HG03064 (cell line): Measurements from ENCODE around the gene PSMD5.

Experiments
- ATAC-seq: cut with Tn5 transposase; IDR thresholded peaks from one replicate; pipeline ENCODE4 v1.9.1; 2021; ENCODE audit warnings: low read depth; ENCODE audit not compliant: unreplicated experiment

Gene PSMD5

DNA sequence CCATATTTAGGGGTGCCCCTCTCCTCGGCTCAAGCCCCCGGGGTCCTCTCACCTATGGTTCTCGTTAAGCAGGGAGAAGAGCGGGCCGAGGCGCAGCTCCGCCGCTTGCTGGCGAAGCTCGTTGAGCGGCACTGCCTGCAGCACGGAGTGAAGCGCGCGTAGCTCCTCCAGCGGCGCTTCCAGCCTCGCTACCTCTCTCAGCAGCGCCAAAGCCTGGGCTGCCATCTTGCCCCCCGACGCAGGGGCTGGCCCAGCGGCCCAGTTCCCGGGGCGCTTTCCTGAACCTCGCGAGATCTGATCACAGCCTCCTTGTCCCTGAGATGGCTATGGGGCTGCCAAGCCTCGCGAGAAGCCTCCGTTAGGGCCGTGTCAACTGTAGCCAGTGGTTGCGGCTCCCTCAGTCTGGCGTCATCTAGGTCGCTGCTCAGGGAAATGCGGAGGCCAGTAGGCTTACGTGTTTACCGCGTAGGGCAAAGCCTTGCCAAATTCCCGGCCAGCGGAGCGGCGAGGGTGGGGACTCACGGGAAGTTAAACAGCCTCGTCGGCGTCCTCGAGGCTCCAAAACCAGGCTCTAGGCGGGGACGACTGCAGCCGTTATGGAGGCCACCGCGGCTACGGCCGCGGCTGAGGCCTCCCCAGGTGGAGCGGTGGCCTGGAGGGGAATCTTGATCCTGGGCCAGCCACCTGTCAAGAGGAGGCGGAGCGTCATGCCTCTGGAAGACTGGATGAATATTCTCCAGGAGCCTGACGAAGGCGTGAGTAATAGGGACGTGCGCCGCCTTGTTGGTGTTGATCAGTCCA lies at the start of gene PSMD5:
Gene PSMD5 (minus strand): TSS at position 238 of the 801 bp plus-strand sequence. CDS start 13 bp downstream, at position 225.
- ATAC-seq: peak; percentile 99

DNA sequence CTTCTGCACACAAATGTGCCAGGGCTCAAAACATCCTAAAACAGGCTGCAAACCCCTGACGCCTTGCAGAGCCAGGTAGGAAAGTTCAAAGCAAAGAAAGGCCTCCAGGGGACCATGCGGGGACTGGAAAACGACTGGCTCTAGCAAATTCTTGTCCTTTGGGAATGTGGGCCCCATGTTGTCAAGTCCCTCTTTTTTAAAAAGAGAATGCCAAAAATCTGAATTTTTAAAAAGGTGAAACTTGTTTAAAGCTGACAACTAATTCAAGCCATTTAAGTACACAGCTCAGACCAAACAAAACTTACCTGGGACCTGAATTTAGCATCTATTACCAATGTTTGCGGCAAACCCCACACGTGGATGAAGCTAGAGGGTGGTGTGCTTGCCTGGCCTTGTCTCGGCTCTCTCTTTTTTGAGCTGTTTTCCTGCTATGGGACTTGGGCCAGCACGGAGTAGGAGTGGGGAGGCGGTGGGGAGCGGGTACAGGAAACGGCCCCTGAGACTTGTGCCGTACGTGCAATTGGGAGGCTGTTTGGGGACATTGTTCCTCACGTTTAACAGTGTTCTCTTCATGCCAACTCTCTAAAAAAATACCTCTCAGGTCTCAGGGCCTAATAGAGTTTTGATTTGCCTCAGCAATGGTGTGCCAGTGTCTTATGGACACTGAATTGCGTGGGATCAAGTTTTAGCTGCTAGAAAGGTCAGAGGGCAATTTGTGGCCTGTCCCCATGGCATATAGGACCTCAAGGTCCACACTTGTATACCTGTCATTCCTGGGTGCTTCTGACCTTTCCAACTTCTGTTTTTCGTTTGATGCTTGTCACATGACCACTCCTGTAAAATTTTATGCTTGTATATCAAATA lies 49.4 kb upstream of the PSMD5 start:
- peak; percentile 41 for ATAC-seq

DNA sequence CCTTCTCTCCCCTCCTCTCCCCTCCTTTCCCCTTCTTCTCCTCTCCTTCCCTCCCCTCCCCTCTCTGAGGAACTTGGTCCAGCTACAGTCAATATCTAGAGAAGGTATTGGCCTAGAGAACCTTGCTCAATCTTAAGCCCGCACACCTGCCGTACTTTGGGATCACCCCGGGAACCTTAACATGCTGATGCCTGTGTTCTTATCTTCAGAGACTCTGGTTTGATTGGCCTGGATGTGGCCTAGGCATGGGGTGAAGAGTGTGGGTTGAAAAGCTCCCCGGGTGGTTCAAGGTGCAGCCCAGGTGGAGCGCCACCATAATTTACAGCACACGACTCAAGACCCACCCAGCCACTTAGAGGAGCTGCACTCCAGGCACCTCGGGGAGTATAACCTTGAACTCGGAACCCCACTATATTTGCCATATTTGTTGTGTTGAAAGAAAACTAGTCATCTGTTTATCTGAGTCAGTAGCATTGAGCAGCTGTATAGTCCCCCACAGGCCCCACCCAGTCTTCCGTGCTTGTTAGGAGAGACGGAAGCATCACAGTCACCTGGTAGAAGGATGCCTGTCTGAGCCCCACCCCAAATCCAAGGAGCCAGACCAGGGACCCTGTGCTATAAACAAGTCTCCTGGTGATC lies 48.6 kb upstream of the PSMD5 start:
- ATAC-seq: no peak

DNA sequence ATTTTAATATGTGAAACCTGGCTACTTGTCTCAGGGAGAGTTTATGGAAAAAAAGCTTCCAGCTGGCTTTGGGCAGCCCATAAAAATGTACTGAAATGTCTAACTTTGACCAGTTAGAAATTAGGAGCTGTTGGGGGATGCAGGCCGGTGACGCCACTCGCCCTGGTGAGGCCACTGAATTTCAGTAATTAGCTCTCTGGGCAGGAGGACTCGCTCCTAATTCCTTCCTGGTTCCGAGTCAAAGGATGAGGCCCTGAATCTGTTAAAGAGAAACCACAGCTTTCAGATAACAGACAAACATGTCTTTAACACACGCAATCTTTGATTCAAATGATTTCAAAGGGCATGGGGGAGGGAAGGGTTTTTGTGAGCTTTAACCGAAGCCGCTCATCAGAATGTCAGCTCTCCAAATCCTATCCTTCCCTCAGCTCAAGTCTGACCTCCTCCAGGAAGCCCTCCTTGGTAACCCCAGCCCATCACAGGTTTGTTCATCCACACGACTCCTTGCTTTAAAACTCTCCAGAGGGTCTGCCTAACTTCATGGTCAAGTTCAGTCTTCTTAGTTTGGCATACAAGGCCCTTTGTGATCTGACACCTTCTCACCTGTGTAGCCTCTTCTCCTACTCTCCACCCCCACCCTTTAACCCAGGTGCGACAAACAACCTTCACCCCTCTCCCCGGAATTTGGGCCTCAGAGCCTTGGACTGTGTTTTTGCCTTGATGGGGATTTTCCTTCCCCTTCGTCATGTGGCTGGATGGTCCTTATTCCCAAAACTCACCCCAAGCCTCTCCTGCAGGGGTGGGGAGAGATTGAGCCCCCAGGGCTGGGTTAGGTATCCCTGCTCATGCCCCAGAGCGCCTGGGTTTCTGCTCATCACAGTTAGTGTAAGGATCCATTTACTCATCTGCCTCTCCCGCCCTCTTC lies 47.9 kb upstream of the PSMD5 start:
- ATAC-seq: no peak

DNA sequence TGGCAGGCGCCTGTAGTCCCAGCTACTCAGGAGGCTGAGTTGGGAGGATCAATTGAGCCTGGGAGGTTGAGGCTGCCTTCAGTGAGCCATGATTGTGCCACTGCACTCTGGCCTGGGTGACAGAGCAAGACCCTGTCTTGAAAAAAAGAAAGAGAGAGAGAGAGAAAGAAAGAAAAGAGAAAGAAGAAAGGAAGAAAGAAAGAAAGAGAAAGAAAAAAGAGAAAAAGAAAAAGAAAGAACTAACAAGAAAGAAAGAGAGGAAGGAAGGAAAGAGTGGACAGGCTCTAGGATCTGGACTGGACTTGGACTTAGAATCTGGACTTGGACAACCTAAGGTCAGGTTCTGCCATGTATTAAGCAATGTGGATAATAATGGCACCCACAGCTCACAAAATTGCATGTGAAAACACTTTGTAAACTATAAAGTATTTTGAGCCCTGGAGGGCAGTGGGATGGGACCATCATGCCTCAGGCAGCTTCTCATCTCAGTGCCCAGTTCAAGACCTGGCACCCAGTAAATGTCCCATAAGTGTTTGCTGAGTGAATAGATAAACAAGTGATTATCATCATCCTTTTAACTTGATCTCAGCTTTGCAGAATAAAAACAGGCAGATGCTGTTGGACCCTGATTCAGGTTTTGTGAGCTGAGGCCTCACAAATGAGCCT lies 47.0 kb upstream of the PSMD5 start:
- ATAC-seq: no peak

DNA sequence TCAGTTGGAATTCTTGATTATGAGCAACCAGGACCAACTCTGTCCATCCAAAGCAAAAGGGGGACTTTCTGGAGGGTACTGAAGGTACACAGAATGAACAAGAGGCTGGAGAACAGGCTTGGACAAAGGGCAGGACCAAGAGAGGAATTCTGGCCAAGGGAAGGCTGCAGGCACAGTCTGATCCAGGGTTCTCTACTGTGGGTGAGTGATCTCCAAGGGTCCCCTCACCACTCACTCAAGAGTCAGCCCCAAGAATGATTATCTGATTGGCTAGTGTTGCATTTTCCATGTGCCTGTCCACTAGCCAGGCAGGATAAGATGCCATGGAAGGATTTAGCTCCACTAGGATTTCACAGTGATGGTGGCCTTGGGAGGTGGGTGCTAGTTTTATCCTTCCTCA lies 45.9 kb upstream of the PSMD5 start:
- no peak for ATAC-seq

DNA sequence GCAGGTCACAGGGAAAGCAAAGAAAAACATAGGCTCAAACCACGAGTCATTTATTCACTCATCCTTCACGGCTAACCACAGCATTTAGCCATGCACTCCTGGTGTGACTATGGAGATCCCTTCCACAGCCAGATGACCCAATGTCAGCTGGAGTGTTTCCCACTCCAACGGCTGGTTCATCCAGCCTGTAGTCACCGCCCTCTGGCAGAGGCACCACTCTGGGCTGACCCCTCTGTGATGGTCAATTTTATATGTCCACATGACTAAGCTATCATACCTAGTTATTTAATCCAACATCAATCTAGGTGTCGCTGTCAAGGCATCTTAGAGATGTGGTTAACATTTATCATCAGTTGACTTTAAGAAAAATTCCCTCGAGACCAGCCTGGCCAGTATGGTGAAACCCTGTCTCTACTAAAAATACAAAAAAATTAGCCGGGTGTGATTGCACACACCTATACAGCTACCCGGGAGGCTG lies 43.8 kb upstream of the PSMD5 start:
- ATAC-seq: no peak

DNA sequence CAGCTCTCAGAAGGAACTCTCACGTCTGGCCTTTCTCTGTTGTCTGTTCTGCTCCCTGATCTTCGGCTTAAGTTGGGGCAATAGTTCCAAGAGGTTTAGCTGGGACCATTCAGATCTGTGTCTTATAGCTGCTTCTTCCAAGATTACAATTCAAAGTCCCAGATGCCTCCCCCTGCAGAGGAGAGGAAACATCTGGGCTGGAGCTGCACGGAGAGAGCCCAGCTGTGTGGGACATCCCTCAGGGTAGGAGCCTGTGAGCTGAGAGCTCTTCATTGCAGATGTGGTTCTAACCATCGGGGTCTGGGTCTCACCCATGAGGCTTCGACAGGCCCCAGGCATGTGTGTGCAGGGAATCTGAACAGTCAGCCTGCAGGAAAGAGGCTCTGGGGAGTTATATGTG lies 43.2 kb upstream of the PSMD5 start:
- no peak for ATAC-seq

DNA sequence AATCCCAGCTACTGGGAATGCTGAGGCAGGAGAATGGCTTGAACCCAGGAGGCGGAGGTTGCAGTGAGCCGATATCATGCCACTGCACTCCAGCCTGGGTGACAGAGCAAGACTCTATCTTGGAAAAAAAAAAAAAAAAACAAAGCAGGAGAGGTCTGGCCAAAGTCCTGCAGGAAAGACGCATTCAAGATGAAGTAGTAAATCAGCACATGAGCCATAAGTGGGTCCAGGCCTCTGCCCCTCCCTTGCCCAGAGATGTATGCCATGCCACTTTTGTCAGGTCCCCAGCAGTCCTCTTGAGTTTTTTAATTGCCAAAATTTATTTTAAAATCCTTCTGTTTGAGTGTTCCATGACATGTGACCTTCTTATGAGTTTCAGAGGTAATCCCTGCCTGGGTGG lies 42.7 kb upstream of the PSMD5 start:
- no peak for ATAC-seq

DNA sequence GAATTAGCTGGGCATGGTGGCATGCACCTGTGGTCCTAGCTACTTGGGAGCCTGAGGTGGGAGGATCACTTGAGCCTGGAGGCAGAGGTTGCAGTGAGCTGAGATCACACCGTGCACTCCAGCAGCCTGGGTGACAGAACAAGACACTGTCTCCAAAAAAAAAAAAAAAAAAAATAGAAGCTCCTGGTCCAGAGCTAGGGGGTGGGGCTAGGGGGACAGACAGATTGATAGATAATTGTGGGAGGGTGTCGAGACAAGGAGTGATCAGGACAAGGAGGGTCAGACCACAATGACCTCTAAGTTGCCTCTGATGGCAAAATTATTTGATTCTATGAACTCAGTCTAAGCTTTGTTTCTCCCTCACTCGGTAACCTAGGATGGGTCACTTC lies 40.9 kb upstream of the PSMD5 start:
- ATAC-seq: no peak

DNA sequence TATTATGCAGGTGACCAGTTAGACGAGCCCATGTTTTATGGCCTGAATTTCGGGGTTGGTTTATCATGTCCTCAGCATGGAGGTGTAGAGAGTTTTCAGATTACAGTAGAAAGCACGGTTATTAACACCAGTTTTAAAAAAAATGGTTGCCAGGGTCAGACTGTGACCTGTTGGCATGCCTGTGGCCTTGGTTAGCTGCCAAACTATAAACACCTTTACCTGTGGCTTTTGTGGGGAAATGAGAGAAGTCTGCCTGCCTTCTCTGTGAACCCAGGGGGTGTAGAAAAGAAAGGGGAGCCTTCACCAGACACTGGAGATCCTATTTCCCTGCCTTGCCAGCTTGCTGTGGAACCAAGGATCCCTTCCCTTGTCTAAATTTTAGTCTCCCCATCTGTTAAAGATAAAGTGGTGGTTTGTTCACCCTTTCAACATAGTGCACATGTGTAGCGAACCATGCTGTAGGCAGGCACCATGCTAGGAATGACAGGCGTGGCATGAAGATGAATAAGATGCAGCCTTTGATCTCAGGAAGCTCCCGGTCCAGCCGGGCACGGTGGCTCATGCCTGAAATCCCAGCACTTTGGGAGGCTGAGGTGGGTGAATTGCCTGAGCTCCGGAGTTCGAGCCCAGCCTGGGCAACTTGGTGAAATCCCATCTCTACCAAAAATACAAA lies 40.3 kb upstream of the PSMD5 start:
- no peak for ATAC-seq

DNA sequence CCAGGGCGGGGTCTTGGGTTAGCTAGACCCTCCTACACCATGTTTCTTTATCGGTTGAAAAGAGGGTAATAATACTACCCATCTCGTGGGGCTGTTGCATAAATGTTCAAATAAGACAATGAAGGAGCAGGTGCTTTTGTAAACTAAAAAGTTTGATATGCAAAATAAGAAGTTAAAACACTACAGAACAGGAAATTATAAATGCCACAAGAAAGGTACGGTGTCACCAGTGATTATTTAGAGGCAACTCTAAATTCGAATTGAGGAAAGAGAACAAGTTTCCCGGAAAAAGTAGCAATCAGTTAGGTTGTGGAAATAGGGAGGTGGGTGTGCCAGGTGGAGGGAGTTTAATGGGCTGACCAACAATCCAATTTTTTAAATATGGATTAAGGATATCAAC lies 36.7 kb upstream of the PSMD5 start:
- ATAC-seq: no peak

DNA sequence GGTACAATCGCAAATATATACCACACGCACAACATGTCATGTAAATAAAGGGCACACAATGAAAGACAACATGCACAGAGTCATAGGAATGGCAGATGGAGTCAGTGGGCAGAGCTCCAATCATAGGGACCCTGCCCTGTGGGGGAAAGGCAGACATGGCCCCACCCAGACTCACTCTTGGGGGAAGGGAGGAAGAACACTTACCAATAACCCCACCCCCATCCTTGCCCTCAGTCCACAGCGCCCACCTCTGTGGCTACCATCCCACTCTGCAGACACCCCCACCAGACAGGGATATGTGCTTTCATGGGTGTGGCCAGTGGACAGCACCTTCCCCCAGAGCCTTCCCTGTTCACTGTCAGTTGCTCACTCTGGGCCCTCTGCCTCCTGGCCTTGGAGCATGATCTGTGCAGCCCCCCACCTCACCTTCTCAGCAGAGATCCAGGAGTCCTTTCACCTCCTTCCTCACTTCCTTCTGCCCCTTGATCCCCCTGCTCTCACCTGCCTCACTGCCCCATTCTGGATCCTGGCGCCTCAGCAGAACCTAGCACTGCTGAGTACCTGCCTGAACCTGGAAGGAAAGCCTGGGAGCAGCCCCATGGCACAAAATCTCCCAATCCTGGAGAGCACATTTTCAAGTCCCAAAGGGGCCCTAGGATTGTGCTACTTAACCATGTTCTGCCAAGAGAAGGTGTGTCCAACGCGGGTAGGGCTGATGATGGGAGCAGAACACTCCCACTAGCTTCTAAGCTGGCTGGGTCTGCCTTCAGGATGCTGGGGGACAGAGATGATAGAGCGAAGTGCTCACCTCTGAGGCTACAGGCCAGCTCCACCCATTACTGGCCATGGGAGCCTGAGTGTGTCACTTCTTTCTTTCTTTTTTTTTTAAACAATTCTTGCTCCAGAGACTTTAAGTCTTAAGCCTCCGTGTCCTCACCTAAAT lies 35.7 kb upstream of the PSMD5 start:
- no peak for ATAC-seq

DNA sequence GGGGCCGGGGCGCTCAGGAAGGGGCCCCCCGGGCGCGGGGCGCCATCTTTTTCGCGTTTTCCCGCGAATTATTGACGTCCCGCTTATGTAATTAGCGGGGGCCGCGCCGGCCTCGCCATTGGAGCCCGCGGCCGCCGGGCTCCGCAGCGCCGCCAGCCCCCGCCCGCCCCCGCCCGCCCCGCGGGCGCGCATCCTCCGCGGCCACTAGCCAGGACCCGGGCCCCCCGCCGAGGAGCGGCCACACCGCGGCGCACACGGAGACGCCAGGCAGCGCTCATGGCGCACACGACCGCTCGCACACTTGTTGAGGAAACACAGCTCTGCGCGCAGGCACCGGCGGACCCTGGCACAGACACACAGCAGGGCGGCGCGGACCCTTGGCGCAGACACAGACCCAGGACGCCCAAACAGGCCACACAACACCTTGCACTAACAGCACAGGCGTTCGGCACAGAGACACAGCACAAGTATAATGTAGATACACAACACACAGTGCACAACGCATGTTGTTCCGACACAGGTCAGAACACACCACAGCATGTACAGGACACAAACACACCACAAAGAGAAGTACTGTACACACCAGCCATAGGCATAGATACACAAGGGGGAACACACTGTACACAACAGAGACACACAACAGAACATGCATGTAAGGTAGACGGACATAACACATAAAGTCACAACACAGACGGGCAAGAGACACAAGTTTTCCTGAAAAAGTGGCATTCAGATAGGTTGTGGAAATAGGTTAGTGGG lies 34.7 kb upstream of the PSMD5 start:
- ATAC-seq: peak; percentile 38

DNA sequence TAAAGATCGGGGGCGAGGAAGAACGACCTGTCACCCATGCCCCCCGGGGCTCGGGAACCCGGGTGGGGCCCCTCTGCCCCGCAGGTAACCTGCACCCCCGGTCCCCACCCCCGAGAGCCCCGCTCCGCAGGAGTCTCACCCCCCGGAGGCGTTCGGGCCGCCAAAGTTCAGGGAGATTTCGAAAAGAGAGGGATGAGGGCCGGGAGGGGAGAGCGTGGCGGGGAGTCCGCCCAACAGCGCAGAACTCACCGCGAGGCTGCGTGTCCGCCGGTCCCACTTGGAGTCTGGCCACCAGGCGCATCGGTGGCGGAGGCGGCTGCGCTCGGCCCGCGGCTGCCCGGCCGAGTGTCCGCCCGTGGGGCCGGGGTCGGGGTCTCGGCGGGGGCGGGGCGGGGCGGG lies 34.1 kb upstream of the PSMD5 start, which contains the start of gene PHF19:
Gene PHF19 (minus strand): TSS at position 347 of the 399 bp plus-strand sequence. CDS start 2,447 bp downstream, outside the sequence.
- peak; percentile 7 for ATAC-seq

DNA sequence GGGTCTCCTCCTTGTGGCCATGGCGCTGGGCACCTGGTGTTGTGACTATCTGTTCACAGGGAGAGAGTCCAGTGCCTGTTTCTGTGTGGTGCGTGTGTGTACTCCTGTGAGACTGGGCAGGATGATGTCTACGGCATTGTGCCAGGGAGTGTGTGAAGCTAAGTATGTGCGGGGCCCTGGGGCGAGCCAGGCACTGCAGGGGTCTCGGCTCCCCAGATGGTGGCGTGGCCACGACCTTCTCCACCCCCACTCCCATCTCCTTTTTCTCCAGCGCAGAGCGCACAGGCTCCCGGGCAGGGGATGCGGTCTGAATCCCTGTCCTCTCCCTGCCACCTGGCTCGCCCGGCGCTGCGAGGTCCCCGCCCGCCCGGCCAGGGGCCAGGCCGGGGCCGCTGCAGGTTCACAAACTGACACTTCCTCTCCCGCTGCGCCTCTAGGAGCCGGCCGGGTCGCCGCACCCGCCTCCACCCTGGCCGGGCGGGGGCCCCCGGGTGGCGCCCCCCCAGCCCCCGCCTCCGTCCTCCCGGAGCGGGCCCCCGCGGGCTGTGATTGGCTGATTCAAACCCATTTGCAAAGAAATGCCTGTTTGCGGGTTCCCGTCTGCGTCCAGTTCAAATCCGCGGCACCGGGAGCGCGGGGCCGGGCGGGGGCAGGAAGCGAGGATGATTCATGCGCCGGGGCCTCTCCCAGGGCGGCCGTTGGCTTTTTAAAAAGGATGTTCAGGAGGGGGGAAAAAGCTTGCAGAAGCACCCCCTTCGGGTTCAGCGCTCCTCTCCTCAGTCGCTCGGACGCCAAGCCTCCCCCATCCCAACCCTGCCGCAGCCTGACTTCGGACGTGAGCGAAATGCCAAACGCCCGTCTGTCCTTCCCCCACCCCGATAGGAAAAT lies 33.5 kb upstream of the PSMD5 start:
- ATAC-seq: peak; percentile 51
